Fibroblast of skin of left quadriceps (primary cell): Measurements from ENCODE around the gene SLAMF8.

ENCODE experiments used
- DNase-seq, 2 experiments: peaks; one replicate each; pipeline ENCODE4 v3.0.0-alpha.2; 2013; ENCODE audit warnings: low read depth in 2 of 2

The SLAMF8 gene

DNA sequence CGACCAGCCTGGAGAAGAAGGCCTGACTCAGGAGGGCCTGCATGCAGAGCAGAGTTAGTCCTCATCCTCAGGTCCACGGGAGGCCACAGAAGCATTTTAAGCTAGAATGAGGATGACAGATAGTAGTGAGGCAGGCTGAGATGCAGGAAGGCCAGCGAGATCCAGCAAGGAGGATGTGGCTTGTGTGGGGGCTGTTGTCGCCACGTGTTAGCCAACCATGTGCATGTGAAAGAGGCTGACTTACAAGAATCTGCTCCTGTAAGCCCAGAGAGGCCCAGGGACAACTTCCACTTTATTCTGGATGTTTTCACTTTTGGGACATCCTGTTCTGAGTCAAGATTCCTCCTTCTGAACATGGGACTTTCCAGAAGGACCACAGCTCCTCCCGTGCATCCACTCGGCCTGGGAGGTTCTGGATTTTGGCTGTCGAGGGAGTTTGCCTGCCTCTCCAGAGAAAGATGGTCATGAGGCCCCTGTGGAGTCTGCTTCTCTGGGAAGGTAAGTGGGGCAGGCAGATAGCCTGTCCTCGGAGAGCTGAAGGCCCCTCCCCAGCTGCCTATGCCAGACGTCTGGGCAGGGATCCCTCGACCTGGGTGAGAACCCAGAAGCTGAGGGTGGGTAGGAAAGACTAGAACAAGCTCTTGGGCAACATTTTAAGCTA lies at the start of gene SLAMF8:
SLAMF8 (plus strand) TSS at position 433 of the 661 bp plus-strand sequence; CDS start at position 459, 26 bp downstream.
- DNase-seq = no peak

DNA sequence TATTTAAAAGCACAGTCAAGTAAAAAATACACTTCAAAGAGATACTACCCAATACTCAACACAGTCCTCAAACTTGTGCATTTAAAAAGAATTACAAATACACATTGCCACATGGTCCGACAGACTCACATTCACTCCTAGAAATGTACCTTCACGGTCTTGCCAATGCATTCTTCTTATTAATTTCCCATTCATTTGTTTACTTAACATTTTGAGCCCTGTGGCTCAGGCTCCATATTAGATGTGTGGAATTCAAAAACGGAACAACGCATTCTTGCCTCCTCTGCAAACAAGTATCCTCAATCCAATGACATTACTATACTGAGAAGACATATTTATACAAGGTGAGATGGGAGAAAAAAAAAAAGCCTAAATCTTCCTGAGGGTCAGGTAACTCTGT lies 48.4 kb upstream of the SLAMF8 start:
- DNase-seq = no peak

DNA sequence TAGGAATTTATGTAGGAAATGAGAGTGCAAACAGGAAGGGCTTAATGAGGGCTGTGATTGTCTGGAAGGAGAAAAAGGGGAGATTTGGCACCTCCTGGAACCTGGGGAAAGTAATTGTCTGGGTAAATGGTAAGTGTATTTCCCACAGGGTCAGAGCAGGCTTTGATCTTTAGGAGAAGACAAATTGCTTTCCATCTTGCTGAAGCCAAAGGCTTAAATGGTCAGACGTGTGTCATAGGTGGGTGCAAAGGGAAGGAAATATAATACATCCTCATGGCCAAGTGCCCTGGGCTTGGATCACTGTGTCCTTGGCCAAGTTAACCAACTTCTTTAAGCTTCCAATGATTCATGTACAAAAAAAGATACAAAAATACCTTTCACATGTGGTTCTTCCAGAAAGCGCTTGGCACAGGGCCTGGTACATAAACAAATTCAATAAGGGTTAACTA lies 47.2 kb upstream of the SLAMF8 start:
- DNase-seq = peak in 1 of 2 experiments; percentile 8

DNA sequence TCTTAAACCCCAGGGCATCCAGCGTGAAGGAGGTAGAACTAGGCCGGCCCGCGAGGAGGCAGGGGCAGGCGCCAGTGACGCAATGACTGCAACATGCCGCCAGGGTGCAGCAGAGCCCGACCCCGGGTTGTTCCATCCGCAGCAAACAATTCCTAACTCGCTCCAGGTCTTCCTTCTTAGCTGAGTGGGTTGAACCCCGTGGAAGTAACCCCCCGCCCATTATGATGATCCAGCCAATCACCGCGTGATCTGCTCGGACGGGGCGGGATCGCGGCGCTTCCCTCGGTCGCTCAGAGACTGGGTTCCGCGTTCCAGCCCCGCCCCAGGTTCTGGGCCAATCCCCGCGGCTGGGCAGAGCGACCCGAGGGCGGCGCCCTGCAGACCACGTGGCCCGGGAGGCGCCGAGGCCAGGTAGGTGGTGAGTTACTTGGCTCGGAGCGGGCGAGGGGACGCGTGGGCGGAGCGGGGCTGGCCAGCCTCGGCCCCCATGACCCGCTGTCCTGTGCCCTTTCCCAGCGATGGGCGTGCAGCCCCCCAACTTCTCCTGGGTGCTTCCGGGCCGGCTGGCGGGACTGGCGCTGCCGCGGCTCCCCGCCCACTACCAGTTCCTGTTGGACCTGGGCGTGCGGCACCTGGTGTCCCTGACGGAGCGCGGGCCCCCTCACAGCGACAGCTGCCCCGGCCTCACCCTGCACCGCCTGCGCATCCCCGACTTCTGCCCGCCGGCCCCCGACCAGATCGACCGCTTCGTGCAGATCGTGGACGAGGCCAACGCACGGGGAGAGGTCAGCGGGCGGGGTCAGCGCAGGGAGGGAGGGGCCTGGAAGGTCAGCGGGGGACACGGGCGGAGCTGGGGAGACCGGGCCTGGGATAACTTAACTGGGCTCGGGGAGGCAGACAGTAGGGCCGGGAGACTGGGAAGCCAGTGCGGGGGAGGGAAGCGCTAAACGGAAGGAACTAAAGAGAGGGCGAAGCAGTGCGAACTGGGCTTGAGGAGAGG lies 45.8 kb upstream of the SLAMF8 start, which contains the start of gene DUSP23:
DUSP23 (plus strand) TSS at position 380 of the 1,000 bp plus-strand sequence; CDS start at position 519, 139 bp downstream.
- peak; percentile 95 for DNase-seq

DNA sequence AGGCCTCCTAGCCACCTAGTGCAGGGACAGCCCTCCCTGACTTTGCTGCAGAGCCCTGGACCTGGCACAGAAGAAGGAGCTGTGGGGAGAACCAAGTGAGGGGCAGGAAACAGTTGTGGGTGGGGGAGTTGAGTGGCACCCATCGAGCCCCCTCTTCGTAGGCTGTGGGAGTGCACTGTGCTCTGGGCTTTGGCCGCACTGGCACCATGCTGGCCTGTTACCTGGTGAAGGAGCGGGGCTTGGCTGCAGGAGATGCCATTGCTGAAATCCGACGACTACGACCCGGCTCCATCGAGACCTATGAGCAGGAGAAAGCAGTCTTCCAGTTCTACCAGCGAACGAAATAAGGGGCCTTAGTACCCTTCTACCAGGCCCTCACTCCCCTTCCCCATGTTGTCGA lies 44.7 kb upstream of the SLAMF8 start:
- no peak for DNase-seq

DNA sequence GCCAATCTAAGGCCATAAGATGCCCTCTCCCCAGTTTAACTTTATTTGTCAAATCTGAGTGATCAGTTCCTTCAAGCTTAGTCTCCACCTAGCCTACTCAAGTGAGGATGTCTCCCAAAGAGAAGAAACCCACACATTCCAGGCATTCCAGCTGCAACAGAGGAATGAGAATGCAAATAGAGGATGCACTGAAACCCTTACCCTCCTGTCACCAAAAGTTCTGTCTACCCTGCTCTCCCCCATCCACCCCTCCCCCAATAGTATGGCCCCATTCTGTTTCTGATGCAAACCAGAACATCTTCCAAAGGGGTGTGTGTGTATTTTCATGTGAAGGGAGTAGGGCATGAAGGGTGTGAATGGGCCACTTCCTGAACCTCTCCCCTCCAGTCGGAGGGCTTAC lies 42.9 kb upstream of the SLAMF8 start:
- DNase-seq = no peak

DNA sequence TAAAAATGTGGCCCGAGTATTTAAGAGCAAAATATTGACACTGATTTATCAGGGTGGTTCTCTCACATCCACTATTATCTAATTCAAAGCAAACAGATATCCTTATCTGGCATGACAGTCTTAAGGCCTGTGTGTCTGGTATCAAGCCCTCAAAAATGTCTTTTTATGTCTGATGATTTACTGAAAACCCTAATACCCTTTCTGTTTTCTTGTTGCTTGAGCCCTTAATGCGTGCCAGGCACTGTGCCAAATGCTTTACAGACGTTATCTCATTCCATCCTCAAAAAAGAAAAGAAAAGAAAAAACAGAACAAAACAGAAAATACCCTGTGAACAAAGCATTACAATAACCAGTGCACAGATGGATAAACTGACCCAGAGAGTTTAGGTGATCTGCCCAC lies 40.2 kb upstream of the SLAMF8 start:
- DNase-seq = no peak

DNA sequence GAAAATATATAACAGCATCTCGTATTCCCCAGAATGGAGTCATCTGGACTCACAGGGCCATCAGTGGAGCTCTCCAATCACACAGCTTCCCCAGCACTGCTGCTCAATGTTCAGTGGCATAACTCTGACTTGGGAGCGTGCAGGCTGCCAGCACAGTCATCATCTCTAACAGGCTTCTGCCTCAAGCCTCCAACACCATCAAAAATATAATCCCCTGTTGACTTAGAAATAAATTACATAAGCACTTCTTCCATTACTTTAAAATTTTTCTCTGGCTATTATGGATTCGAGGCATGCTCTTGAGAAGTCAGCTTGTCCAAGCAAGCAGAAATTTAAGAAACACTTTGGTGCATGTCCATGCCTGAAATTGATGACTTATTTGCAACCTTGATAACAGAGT lies 39.7 kb upstream of the SLAMF8 start:
- DNase-seq = no peak

DNA sequence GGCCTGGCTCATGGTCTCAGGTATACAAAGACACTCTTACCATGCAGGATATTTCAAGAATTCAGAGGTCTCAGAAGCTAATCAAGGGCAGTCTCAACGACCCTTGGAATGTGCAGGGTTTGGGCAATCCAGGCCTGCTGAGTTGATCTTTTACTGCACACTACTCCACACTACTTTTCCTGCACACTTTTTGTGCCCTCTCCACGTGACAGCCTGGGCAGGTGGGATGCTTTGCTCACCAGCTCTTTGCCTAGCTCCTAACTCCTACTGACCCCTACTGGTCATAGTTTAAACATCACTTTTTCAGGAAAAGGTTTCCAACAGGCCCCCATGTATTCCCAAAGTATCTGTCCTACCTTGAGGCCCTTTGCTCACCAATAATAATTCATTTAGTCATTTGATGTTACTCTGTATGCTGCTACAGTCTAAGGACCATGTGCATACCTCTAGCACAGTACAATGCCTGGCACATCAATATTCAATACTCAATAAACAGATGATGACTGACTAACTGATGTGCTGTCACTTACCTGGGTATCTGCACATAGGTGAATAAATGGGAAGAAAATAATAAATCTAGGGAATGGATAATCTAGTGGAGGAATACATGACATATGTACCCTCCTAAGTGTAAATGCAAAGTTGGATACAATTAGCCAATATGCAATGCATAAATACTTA lies 36.3 kb upstream of the SLAMF8 start:
- no peak for DNase-seq

DNA sequence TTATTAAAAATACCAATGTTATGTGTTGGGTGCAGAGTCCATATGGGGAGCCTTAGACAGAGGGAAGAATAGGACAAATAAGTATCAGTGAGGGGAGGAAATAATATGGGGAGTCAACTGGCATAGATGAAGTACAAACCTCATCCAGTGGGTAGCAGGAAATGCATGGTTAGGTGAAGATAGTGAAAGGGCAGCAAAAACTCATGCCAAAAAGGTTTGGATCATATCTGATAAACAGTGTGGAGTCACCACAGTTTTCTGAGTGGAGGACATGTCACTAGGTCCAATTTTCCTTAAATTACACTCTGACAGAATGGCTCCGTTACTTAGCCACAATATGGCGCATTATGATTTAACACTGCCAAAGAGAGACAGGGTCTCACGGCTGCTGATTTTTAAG lies 35.6 kb upstream of the SLAMF8 start:
- no peak for DNase-seq

DNA sequence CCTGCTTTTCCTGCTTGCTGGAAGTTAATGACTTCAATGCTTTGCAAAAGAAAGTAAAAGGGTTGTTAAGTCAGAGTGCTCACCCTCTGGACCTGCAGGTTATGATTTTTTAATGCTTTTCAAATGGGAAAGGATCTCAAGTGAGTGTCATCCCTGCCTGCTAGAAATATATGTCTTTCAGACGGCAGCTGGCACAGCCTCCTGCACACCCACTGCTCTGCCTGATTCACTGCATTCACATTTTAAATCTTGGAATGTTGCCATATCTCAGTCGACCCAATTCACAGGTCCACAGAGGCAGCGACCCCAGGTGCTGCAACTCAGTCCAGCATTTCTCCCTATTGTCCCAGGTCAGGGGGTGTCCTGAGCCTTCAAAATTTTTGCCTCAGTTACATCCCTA lies 35.2 kb upstream of the SLAMF8 start:
- no peak for DNase-seq

DNA sequence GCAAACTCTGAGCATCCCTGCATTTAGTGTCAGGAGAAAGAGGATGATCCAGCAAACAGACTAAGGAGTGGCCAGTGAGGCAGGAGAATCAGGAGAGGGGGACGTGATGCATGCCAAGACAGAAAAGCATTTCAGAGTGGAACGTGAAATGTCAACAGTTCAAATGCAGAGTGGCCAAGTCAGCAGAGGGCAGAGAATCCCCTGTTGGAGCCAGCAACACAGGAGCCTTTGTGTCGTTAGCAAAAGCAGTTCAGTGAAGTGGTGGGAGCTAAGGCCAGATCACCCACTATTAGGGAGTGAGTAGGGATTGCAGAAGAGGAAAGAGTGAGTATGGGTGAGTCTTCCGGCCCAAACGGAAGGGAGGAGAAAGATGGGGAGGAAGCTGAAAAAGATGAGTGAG lies 31.1 kb upstream of the SLAMF8 start:
- no peak for DNase-seq

DNA sequence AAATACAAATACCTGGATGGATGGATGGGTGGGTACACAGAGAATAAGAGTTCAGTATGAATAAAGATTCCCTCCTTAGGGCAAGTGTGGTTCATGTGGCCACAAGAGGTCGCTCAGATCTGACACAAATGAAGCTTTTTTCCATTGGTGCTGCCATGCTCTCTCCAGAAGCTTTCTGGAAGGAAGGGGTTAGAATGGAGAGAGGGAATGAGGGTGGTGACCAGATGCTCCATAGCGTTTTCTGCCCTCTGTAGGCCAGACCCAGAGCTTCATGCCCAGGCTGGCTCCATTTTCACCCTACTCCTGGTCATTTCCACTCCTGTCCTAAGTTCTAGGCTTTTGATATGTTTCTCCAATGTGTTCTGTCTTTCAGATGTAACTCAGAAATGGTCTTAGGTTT lies 27.8 kb upstream of the SLAMF8 start:
- peak; percentile 59 to 67 for DNase-seq

DNA sequence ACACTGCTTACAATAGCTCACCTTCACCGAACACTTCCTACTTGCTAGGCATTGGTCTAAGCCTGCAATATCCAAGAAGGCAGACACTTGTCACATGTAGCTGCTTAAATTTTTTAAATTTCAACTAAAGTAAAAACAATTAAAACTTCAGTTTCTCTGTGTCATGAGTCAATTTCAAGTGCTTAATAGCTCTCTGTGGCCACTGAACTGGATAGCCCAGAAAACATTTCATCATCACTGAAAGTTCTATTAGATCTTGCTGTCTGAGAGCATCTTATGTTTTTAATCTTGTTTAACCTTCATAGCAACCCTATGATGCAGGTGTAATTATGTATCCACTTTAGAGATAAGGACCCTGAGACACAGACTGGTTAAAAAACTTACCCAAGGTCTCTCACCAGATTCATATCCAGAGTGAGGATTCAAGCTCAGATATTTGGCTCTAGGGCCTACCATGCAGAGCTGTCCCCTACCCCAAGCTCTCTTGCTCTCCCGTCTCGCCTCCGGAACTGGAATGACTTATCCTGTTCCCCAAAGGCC lies 27.2 kb upstream of the SLAMF8 start:
- no peak for DNase-seq

DNA sequence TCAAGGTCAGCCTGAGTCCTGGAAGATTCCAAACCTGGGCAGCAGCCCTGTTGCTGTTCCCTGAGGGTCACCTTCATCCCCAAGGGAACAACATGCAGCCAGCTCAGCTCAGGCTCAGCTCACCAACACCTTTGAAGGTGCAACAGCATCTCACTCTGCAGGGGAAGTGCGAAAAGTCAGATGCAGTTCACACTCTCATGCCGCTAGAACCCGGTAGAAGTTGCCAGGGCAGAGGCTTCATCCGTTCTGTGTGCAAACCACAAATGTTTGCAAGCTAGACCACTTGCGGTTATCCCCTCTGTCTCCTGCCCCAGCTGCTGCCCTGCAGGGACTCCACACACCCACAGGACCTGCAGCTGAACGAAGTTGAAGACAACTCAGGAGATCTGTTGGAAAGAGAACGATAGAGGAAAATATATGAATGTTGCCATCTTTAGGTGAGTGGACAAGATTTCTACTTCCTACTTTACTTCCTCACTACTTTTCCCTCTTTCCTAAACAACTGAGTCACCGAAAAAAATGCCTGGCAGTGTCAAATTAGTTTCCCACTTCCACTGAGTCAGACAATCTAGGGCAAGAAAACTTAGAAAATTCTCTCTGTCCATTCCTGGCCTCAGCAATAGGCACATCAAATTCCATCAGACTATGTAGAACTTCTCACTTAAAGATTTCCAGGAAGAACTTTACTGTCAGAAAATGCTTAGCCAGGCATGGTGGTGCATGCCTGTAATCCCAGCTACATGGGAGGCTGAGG lies 26.3 kb upstream of the SLAMF8 start:
- DNase-seq = no peak

DNA sequence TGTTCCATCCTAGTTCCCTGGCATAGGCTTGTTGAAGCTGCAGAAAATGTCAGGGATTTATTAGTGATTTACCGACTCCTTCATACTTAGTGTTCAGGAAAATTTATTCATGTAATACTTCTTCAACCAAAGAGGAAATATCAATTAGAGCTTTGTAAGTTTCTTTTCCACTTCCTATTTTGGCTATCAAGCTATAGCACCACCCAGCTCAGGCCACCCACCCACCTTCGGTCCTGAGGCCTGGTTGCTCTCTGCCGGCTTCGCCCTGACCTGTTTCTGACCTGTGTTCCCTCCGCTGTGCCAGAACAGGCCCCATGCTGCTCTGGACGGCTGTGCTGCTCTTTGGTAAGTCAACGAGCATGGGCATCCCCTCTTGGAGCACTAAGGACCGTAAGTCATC lies 24.6 kb upstream of the SLAMF8 start, which contains the start of gene FCRL6:
FCRL6 (plus strand) TSS at position 250 of the 400 bp plus-strand sequence; CDS start at position 315, 65 bp downstream.
- DNase-seq = no peak

DNA sequence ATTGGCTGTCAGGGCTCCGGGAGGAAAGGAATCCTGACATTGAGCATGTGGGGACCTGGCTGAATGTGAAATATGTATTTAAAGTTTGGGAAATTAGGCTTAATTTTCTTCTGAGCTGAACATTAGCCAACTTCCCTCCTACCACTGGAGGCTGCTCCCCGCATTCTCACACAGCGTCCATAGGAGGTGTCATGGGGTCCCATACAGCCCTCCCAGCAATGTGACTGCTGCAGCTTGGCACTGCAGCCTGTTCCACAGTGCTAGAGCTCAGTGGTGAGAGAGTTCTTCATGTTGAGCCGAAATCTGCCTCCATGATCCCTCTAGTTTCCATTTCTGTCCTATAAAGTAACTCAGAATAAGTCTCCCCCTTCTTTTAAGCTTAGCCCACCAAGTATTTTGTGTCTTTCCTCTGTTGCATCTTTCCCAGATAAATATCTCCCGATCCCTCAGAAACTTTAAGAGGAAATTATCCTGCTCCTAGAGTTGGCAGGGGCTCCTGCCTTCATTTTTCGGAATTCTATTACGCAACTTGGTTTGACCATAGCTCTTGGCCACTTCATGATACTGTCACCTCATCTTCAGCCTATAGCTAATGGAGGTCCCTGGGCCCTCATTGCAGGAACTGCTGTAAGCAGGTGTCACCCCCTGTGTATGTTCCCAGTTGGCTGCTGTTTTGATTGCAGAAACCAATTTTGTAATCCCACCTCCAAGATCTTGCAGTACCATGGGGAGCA lies 22.6 kb upstream of the SLAMF8 start:
- DNase-seq = no peak

DNA sequence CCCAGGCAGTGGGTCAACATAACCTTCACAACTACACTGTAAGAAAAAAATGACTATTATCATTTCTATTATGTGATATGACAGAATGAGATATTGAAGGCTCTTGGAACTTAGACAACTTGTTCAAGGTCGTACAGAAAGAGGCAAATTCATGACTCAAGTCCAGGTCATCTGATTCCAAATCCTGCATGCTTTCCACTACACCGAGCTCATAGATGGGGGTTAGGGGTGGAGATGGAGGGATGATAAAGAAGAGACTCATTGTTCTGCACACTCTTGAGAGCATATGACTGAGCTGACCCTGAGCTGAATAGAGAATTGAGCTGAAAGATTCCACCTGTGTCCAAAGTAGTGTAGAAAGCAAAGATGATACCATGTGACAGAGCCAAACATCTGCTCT lies 21.7 kb upstream of the SLAMF8 start:
- DNase-seq = no peak

DNA sequence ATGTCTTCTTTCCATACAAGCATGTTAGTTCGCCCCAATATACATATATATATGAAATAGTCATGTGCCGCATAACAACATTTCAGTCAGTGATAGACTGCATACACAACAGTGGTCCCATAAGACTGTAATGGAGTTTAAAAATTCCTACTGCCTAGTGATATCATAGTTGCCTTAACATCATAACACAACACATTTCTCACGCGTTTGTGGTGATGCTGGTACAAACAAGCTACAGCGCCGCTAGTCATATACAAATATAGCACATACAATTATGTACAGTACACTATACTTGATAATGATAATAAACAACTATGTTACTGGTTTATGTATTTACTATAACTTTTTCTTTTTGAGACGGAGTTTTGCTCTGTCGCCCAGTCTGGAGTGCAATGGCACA lies 10.7 kb upstream of the SLAMF8 start:
- DNase-seq = no peak
